ENCODE results near the gene ITGA7. TPM values are rescaled to one million over a fixed set of nuclear protein-coding genes. Genes with fewer than 3 reads are reported as not detected.

The ITGA7 gene
- total RNA-seq, 1 experiment from 2014 or later: 14.7 TPM

- CTCF ChIA-PET: no interaction called here
- H3K27ac ChIP-seq (ENCODE audit: low read depth, low read length, poor library complexity, severe bottlenecking): peak overlapping the region; percentile 95
- DNase-seq (ENCODE audit: low spot score): no peak
- peaks cover 40% of the 10 kb centered on the region for H3K4me1 ChIP-seq (ENCODE audit: insufficient read depth, low read length, poor library complexity, severe bottlenecking)
- intact Hi-C loops (cut with micrococcal nuclease; ENCODE audit: unreplicated experiment): no loop called here
- no peaks in the 10 kb centered on the region for H3K36me3 ChIP-seq (ENCODE audit: insufficient read depth, low read length, poor library complexity, severe bottlenecking)
- peak overlapping the region; percentile 91 for H3K4me3 ChIP-seq (ENCODE audit: low read depth, low read length, poor library complexity, severe bottlenecking)
- no peaks in the 10 kb centered on the region for H3K27me3 ChIP-seq (replicated peaks; ENCODE audit: insufficient read depth, low read depth, low read length, poor library complexity)
- H3K9me3 ChIP-seq (ENCODE audit: low read depth, low read length, poor library complexity, severe bottlenecking): no peaks in the 10 kb centered on the region
- POLR2A ChIA-PET (ENCODE audit: low non-redundant PET): no interaction called here
- TF ChIP-seq EZH2 (IDR thresholded peaks at IDR 0.05; ENCODE audit: borderline replicate concordance, low read depth, low read length, poor library complexity, severe bottlenecking) (no peak), CTCF (conservative IDR thresholded peaks at IDR 0.05; ENCODE audit: low read depth, low read length) (no peak)
- BruUV-seq (replicated peaks): no TSS peak
These were observed 8.9 kb upstream of the ITGA7 start for GRCh38 chr12:55716582-55716957.

DNA sequence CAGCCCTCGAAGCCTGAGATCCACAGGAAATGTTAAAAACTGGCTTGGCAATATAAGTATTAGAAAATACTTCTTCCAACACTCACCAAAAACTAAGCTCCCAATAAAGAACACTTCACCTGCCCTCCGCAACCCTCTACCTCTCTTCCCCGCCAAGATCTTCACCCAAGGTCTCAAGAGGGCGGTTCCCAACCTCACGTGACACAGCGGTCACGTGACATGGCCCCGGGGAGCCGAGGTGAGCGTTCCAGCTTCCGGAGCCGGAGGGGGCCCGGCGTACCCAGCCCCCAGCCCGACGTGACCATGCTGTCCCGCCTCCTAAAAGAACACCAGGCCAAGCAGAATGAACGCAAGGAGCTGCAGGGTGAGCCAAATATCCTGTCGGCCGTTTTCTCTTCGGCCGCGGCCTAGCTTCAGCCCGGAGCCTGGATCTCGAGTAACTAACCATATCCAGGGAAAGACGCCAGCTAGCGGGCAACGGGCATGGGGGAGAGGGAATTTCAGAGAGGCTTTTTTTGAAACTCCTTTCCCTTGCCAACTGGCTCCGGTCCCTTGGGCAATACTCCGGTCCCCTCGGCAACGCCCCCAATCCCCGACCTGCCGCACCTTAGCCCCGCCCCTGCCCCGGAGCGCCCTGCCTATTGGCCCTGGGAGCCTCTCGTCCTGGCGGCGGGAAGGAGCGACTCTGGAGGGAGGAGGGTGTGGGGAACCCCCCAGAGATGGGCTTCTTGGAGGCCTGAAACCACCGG lies 8.3 kb upstream of the ITGA7 start, which contains the start of gene BLOC1S1:
Gene BLOC1S1, plus strand, starts transcription at position 214 of the 749 bp plus-strand sequence. Its CDS starts 6 bp downstream, at position 220.
- POLR2A ChIA-PET (ENCODE audit: low non-redundant PET): no interaction called here
- BruUV-seq (replicated peaks): TSS peak; percentile 40
- peak within 1 kb of the TSS; percentile 91 for H3K4me3 ChIP-seq (ENCODE audit: low read depth, low read length, poor library complexity, severe bottlenecking)
- H3K27me3 ChIP-seq (replicated peaks; ENCODE audit: insufficient read depth, low read depth, low read length, poor library complexity): no peaks in the 10 kb centered on the region
- no peaks in the 10 kb centered on the region for H3K9me3 ChIP-seq (ENCODE audit: low read depth, low read length, poor library complexity, severe bottlenecking)
- DNase-seq (ENCODE audit: low spot score): peak; percentile 97
- H3K4me1 ChIP-seq (ENCODE audit: insufficient read depth, low read length, poor library complexity, severe bottlenecking): peaks cover 40% of the 10 kb centered on the region
- no peak for TF ChIP-seq EZH2 (IDR thresholded peaks at IDR 0.05; ENCODE audit: borderline replicate concordance, low read depth, low read length, poor library complexity, severe bottlenecking)
- TF ChIP-seq CTCF (conservative IDR thresholded peaks at IDR 0.05; ENCODE audit: low read depth, low read length): no peak
- H3K27ac ChIP-seq (ENCODE audit: low read depth, low read length, poor library complexity, severe bottlenecking): peak within 1 kb of the TSS; percentile 95
- H3K36me3 ChIP-seq (ENCODE audit: insufficient read depth, low read length, poor library complexity, severe bottlenecking): no peaks in the 10 kb centered on the region
- CTCF ChIA-PET: interaction anchor here (0.5 kb wide), 1 partner anchor 28 kb away, joined by 7 read pairs; no protein-coding TSS in a partner anchor
- intact Hi-C loops (cut with micrococcal nuclease; ENCODE audit: unreplicated experiment): no loop called here

GRCh38 chr12:55715169-55715764 lies 7.6 kb upstream of the ITGA7 start:
- H3K4me1 ChIP-seq (ENCODE audit: insufficient read depth, low read length, poor library complexity, severe bottlenecking): peaks cover 40% of the 10 kb centered on the region
- H3K27me3 ChIP-seq (replicated peaks; ENCODE audit: insufficient read depth, low read depth, low read length, poor library complexity): no peaks in the 10 kb centered on the region
- H3K4me3 ChIP-seq (ENCODE audit: low read depth, low read length, poor library complexity, severe bottlenecking): peak overlapping the region; percentile 91
- H3K9me3 ChIP-seq (ENCODE audit: low read depth, low read length, poor library complexity, severe bottlenecking): no peaks in the 10 kb centered on the region
- BruUV-seq (replicated peaks): no TSS peak
- no peak for DNase-seq (ENCODE audit: low spot score)
- intact Hi-C loops (cut with micrococcal nuclease; ENCODE audit: unreplicated experiment): no loop called here
- H3K36me3 ChIP-seq (ENCODE audit: insufficient read depth, low read length, poor library complexity, severe bottlenecking): no peaks in the 10 kb centered on the region
- TF ChIP-seq EZH2 (IDR thresholded peaks at IDR 0.05; ENCODE audit: borderline replicate concordance, low read depth, low read length, poor library complexity, severe bottlenecking): no peak
- TF ChIP-seq CTCF (conservative IDR thresholded peaks at IDR 0.05; ENCODE audit: low read depth, low read length): no peak
- peak overlapping the region; percentile 95 for H3K27ac ChIP-seq (ENCODE audit: low read depth, low read length, poor library complexity, severe bottlenecking)
- ChIA-PET CTCF (interaction anchor here (0.5 kb wide), 1 partner anchor 28 kb away, joined by 7 read pairs; no protein-coding TSS in a partner anchor), POLR2A (ENCODE audit: low non-redundant PET) (no interaction called here)
